NCI-H748 (cell line): ENCODE measurements around the gene FNBP1.

Source experiments
- DNase-seq: peaks from one replicate; lab custom pipeline; 2025; ENCODE audit not compliant: unreplicated experiment; lab: John Stamatoyannopoulos, UW

The FNBP1 gene

GRCh38 chr9:129929496-129930125 is 113.4 kb downstream of the FNBP1 start:
- DNase-seq = no peak

- no peak for DNase-seq
These were observed 119.4 kb downstream of the FNBP1 start for GRCh38 chr9:129923589-129923988.

GRCh38 chr9:129921905-129922304 is 121.1 kb downstream of the FNBP1 start:
- DNase-seq = no peak

- DNase-seq = no peak
These were observed 123.1 kb downstream of the FNBP1 start for GRCh38 chr9:129919841-129920240.

- no peak for DNase-seq
These were observed 123.7 kb downstream of the FNBP1 start for GRCh38 chr9:129919277-129919676.

- DNase-seq = no peak
These were observed 124.6 kb downstream of the FNBP1 start for GRCh38 chr9:129918296-129918950.

- no peak for DNase-seq
These were observed 126.3 kb downstream of the FNBP1 start for GRCh38 chr9:129916707-129917106.

GRCh38 chr9:129914051-129914450 is 128.9 kb downstream of the FNBP1 start:
- no peak for DNase-seq

GRCh38 chr9:129910628-129911567 is 132.1 kb downstream of the FNBP1 start:
- no peak for DNase-seq

- DNase-seq = no peak
These were observed 133.1 kb downstream of the FNBP1 start for GRCh38 chr9:129909851-129910250.

GRCh38 chr9:129908906-129909305 is 134.1 kb downstream of the FNBP1 start:
- DNase-seq = no peak

- no peak for DNase-seq
These were observed 135.8 kb downstream of the FNBP1 start for GRCh38 chr9:129907201-129907600.

GRCh38 chr9:129906298-129906697 is 136.7 kb downstream of the FNBP1 start:
- DNase-seq = no peak

- DNase-seq = no peak
These were observed 138.3 kb downstream of the FNBP1 start for GRCh38 chr9:129904734-129905133.

- no peak for DNase-seq
These were observed 140.3 kb downstream of the FNBP1 start for GRCh38 chr9:129902740-129903134.

GRCh38 chr9:129901993-129902739 is 140.8 kb downstream of the FNBP1 start:
- DNase-seq = no peak

GRCh38 chr9:129900263-129901027 is 142.5 kb downstream of the FNBP1 start:
- DNase-seq = no peak

- no peak for DNase-seq
These were observed 143.4 kb downstream of the FNBP1 start for GRCh38 chr9:129899620-129900019.

GRCh38 chr9:129898185-129898584 is 144.8 kb downstream of the FNBP1 start:
- DNase-seq = no peak

GRCh38 chr9:129897263-129897662 is 145.7 kb downstream of the FNBP1 start:
- no peak for DNase-seq
